ENCODE results near the gene FAM241B. TPM values are rescaled to one million over a fixed set of nuclear protein-coding genes. Genes with fewer than 3 reads are reported as not detected.

Gene FAM241B
- total and polyA plus RNA-seq, 7 donors: 1.1 to 6.2 (median 2.8) TPM

GRCh38 chr10:69660296-69660695 is 30.2 kb downstream of the FAM241B start:
- TF ChIP-seq, protein P1, sequence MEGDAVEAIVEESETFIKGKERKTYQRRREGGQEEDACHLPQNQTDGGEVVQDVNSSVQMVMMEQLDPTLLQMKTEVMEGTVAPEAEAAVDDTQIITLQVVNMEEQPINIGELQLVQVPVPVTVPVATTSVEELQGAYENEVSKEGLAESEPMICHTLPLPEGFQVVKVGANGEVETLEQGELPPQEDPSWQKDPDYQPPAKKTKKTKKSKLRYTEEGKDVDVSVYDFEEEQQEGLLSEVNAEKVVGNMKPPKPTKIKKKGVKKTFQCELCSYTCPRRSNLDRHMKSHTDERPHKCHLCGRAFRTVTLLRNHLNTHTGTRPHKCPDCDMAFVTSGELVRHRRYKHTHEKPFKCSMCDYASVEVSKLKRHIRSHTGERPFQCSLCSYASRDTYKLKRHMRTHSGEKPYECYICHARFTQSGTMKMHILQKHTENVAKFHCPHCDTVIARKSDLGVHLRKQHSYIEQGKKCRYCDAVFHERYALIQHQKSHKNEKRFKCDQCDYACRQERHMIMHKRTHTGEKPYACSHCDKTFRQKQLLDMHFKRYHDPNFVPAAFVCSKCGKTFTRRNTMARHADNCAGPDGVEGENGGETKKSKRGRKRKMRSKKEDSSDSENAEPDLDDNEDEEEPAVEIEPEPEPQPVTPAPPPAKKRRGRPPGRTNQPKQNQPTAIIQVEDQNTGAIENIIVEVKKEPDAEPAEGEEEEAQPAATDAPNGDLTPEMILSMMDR (IDR thresholded peaks at IDR 0.05): no peak
- H3K4me3 ChIP-seq: no peak overlapping the region
- ATAC-seq (no peak), DNase-seq (peak in 1 of 2 donors; percentile 8)
- intact Hi-C loops (cut with DNase I): no loop called here
- H3K27ac ChIP-seq: no peak overlapping the region
- H3K4me1 ChIP-seq: peaks cover 5% of the 10 kb centered on the region
- H3K9me3 ChIP-seq: no peaks in the 10 kb centered on the region
- H3K27me3 ChIP-seq (ENCODE audit: insufficient read depth in 3 of 3, low read length in 2 of 3): no peaks in the 10 kb centered on the region
- 70 to 77% (median 73%) methylated on average over 6 of the region's 6 CpGs for WGBS, 3 donors
- no peaks in the 10 kb centered on the region for H3K36me3 ChIP-seq (ENCODE audit: insufficient read depth in 1 of 2, low read depth in 1 of 2)

DNA sequence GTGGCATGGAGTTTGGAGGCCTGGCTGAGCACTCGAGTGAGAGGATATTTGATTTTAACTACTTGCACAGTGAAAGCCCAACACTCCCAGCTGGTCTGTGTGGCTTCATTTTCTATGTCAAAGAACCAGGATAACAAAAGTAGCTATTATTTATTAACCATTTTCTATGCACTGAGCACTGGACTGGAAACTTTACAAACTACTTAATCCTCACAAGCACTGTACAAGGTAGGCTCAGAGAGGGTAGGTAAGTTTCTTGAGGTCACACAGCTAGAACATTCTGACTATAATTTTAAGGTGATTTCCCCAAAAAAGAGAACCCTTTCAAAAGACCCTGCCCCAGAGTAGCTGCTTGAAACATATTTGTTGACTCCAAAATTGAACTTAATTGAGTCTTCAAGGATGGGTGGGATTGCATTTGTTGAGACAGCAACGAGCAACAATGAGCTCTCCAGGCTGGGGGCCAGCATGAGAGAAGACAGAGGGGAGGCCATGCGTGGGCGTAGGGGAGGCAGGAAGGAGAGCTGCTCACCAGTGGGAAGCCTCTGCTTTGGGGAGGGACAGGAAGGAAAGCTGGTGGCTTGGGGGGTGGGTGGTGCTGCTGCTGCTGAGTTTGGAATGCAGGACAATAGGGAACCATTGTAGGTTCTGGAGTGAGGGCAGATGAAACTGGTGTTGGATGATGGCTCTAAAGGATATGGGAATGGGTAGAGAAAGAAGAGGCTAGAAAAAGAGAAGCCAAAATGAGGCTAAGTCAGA is 31.5 kb downstream of the FAM241B start:
- Histone ChIP-seq H3K27ac (no peak overlapping the region), H3K36me3 (ENCODE audit: insufficient read depth in 1 of 2, low read depth in 1 of 2) (no peaks in the 10 kb centered on the region), H3K9me3 (no peaks in the 10 kb centered on the region), H3K4me1 (no peaks in the 10 kb centered on the region), H3K27me3 (ENCODE audit: insufficient read depth in 3 of 3, low read length in 2 of 3) (no peaks in the 10 kb centered on the region), H3K4me3 (no peak overlapping the region)
- intact Hi-C loops (cut with DNase I): no loop called here
- ATAC-seq (no peak), DNase-seq (peak in 1 of 2 donors; percentile 1)
- TF ChIP-seq, protein P1 (IDR thresholded peaks at IDR 0.05): no peak
- WGBS, 3 donors: 62 to 70% (median 62%) methylated on average over 4 of the region's 4 CpGs

- intact Hi-C loops (cut with DNase I): no loop called here
- Histone ChIP-seq H3K27me3 (ENCODE audit: insufficient read depth in 3 of 3, low read length in 2 of 3) (peaks cover 0 to 1% (median 0%) of the 10 kb centered on the region in 3 donors), H3K9me3 (no peaks in the 10 kb centered on the region), H3K36me3 (ENCODE audit: insufficient read depth in 1 of 2, low read depth in 1 of 2) (no peaks in the 10 kb centered on the region), H3K4me1 (no peaks in the 10 kb centered on the region), H3K27ac (no peak overlapping the region), H3K4me3 (no peak overlapping the region)
- DNase-seq: peak in 1 of 2 donors; percentile 1
- 71 to 73% (median 72%) methylated on average over 11 of the region's 11 CpGs for WGBS, 3 donors
- no peak for ATAC-seq
- TF ChIP-seq, protein P1 (IDR thresholded peaks at IDR 0.05): no peak
Measured at GRCh38 chr10:69662173-69662877, 32.3 kb downstream of the FAM241B start.

DNA sequence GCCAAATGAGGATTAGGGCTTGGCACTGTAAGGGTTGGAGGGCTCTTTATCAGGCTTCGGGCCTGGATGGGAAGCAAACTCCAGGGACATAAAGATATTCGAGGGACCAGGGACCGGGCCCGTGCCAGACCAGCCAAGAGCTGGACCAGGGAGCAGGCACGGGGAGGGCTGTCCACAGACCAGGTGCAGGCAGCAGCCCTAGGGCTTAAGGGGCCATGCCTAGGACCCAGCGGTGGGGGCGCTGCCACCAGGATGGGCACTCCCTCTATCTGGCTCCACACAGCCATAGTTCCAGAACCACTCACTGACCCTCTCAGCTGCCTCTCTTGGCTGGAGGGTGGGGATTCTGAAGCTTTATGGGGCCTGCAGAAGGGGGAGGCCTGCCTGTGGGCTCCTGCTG is 32.9 kb downstream of the FAM241B start:
- no peak for ATAC-seq
- DNase-seq: no peak

More for the DNA sequence above, 32.9 kb downstream of the FAM241B start:
- Histone ChIP-seq H3K4me3 (no peak overlapping the region), H3K4me1 (no peaks in the 10 kb centered on the region), H3K27ac (no peak overlapping the region), H3K9me3 (no peaks in the 10 kb centered on the region), H3K36me3 (ENCODE audit: insufficient read depth in 1 of 2, low read depth in 1 of 2) (no peaks in the 10 kb centered on the region), H3K27me3 (ENCODE audit: insufficient read depth in 3 of 3, low read length in 2 of 3) (peaks cover 0 to 1% (median 0%) of the 10 kb centered on the region in 3 donors)
- 71 to 79% (median 73%) methylated on average over 5 to 7 of the region's 7 CpGs for WGBS, 3 donors
- TF ChIP-seq, protein P1 (IDR thresholded peaks at IDR 0.05): no peak
- intact Hi-C loops (cut with DNase I): no loop called here

Measured in psoas muscle (tissue), 8 donors.